Measurements from ENCODE around the gene TTYH3.

The TTYH3 gene

DNA sequence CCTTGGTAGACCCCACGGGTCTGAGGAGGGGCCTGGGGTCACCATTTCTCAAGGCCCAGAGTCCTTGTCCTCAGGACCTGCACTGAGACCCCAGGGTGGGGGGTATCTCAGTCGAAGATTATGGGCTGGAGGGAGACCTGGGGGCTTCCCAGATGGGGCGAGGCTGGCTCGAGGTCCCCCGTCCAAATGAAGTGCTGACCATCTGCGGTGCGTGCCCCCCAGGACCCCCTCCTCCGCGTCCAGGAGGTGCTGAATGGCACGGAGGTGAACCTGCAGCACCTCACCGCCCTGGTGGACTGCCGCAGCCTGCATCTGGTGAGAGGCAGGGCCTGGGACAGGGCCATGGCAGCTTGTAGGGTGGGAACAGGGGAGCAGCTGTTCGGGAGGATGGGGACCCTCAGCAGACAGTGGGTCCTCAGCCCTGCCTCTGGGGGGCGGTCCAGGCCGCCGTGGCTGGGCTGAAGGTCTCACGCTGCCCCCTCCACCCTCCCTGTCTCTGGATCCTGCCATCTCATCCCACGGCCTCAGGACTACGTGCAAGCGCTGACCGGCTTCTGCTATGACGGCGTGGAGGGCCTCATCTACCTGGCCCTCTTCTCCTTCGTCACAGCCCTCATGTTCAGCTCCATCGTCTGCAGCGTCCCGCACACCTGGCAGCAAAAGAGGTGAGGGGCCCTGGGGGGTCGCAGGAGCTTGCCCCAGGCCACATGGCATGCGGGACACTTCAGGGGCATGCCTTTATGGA, 24.3 kb downstream of the TTYH3 start:
- H3K4me1 ChIP-seq (ENCODE audit: insufficient read depth, poor library complexity, severe bottlenecking), result no peaks in the 10 kb centered on the region
- no peaks in the 10 kb centered on the region for H3K27me3 ChIP-seq (ENCODE audit: insufficient read depth, poor library complexity, severe bottlenecking)
- TF ChIP-seq, protein P1, sequence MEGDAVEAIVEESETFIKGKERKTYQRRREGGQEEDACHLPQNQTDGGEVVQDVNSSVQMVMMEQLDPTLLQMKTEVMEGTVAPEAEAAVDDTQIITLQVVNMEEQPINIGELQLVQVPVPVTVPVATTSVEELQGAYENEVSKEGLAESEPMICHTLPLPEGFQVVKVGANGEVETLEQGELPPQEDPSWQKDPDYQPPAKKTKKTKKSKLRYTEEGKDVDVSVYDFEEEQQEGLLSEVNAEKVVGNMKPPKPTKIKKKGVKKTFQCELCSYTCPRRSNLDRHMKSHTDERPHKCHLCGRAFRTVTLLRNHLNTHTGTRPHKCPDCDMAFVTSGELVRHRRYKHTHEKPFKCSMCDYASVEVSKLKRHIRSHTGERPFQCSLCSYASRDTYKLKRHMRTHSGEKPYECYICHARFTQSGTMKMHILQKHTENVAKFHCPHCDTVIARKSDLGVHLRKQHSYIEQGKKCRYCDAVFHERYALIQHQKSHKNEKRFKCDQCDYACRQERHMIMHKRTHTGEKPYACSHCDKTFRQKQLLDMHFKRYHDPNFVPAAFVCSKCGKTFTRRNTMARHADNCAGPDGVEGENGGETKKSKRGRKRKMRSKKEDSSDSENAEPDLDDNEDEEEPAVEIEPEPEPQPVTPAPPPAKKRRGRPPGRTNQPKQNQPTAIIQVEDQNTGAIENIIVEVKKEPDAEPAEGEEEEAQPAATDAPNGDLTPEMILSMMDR (IDR thresholded peaks at IDR 0.05; ENCODE audit: poor library complexity, severe bottlenecking), result no peak
- H3K36me3 ChIP-seq (ENCODE audit: low read depth), result no peaks in the 10 kb centered on the region
- no peak for ATAC-seq (ENCODE audit: low read depth)
- H3K9me3 ChIP-seq (ENCODE audit: severe bottlenecking), result no peaks in the 10 kb centered on the region
- H3K4me3 ChIP-seq (ENCODE audit: severe bottlenecking), result no peak overlapping the region
- no peak for DNase-seq (ENCODE audit: low spot score)
- no peak overlapping the region for H3K27ac ChIP-seq (ENCODE audit: poor library complexity, severe bottlenecking)

DNA sequence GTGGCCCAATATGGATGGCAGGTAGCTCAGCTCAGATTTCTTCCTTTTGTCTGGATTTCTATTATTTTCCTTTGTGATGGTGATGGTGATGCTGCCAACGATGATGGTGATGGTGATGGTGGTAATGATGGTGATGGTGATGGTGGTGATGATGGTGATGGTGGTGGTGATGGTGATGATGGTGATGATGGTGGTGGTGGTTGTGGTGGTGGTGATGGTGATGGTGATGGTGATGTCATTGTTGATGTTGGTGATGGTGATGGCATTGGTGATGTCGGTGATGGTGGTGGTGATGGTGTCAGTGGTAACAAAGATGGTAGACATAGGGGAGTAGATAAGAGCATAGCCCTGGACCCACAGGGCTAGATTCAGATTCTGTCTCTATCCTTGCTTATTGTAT, 25.4 kb downstream of the TTYH3 start:
- Histone ChIP-seq H3K27ac (ENCODE audit: poor library complexity, severe bottlenecking) (no peak overlapping the region), H3K4me1 (ENCODE audit: insufficient read depth, poor library complexity, severe bottlenecking) (no peaks in the 10 kb centered on the region), H3K4me3 (ENCODE audit: severe bottlenecking) (no peak overlapping the region), H3K36me3 (ENCODE audit: low read depth) (no peaks in the 10 kb centered on the region), H3K27me3 (ENCODE audit: insufficient read depth, poor library complexity, severe bottlenecking) (no peaks in the 10 kb centered on the region), H3K9me3 (ENCODE audit: severe bottlenecking) (no peaks in the 10 kb centered on the region)
- no peak for DNase-seq (ENCODE audit: low spot score)
- ATAC-seq (ENCODE audit: low read depth), result no peak
- TF ChIP-seq, protein P1 (IDR thresholded peaks at IDR 0.05; ENCODE audit: poor library complexity, severe bottlenecking), result no peak

DNA sequence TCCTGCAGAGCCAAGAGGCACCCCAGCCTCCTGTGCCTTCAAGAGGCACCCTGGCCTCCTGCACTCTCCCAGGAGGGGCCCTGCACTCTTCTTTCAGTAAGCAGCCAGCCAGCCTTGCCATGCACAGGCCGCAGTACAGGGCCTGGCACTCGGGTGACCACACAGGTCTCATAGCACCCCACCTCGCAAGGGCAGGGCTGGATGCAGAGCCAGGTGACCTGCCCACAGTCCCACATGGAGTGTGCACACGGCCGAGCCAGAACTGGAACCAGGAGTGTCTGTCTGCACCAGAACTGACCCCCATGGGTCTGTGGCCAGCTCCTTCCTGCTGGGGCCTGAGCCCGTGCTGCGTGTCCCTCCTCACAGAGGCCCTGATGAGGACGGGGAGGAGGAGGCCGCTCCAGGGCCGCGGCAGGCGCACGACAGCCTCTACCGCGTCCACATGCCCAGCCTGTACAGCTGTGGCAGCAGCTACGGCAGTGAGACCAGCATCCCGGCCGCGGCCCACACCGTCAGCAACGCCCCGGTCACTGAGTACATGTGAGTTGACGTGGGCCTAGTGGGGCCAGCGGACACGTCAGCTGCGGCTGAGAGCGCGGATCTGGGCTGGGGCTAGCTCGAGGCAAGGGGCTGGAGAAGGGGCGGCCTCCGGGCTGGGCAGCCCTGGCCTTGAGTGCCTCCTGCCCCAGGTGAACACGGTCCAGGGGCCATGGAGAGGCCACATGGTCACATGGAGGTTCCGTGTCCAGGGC, 26.3 kb downstream of the TTYH3 start:
- no peak overlapping the region for H3K27ac ChIP-seq (ENCODE audit: poor library complexity, severe bottlenecking)
- DNase-seq (ENCODE audit: low spot score), result no peak
- ATAC-seq (ENCODE audit: low read depth), result no peak
- no peaks in the 10 kb centered on the region for H3K4me1 ChIP-seq (ENCODE audit: insufficient read depth, poor library complexity, severe bottlenecking)
- no peaks in the 10 kb centered on the region for H3K9me3 ChIP-seq (ENCODE audit: severe bottlenecking)
- H3K36me3 ChIP-seq (ENCODE audit: low read depth), result no peaks in the 10 kb centered on the region
- H3K27me3 ChIP-seq (ENCODE audit: insufficient read depth, poor library complexity, severe bottlenecking), result no peaks in the 10 kb centered on the region
- TF ChIP-seq, protein P1 (IDR thresholded peaks at IDR 0.05; ENCODE audit: poor library complexity, severe bottlenecking), result no peak
- H3K4me3 ChIP-seq (ENCODE audit: severe bottlenecking), result no peak overlapping the region

DNA sequence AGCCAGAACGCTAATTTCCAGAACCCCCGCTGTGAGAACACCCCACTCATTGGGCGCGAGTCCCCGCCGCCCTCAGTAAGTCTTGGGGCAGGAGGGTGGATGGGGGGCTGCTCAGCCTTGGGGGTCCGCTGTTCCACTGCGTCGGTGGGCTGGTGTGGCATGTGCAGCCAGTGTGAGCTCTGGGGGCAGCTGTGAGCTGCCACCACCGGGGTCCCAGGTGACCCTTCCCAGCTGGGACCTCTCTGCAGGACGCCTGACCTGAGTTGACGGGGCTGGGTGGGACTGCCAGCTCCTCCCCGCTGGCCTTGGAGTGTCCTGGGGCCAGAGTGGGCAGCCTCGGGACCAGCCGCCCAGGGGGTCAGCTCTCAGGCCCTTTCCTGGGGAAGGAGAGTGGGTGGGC, 27.2 kb downstream of the TTYH3 start:
- DNase-seq (ENCODE audit: low spot score), result no peak
- TF ChIP-seq, protein P1 (IDR thresholded peaks at IDR 0.05; ENCODE audit: poor library complexity, severe bottlenecking), result no peak
- ATAC-seq (ENCODE audit: low read depth), result no peak
- Histone ChIP-seq H3K27me3 (ENCODE audit: insufficient read depth, poor library complexity, severe bottlenecking) (no peaks in the 10 kb centered on the region), H3K36me3 (ENCODE audit: low read depth) (no peaks in the 10 kb centered on the region), H3K4me3 (ENCODE audit: severe bottlenecking) (no peak overlapping the region), H3K9me3 (ENCODE audit: severe bottlenecking) (no peaks in the 10 kb centered on the region), H3K4me1 (ENCODE audit: insufficient read depth, poor library complexity, severe bottlenecking) (no peaks in the 10 kb centered on the region), H3K27ac (ENCODE audit: poor library complexity, severe bottlenecking) (no peak overlapping the region)
